Neural cell (in vitro differentiated cells): ENCODE data around the gene PLEKHN1. TPM values are rescaled to one million over a fixed set of nuclear protein-coding genes. Genes with fewer than 3 reads are reported as not detected.

Source experiments
- H2AFZ ChIP-seq: fragments of 200-600, 300-800 bp; sonication (generic), shearing (Covaris generic); 2 replicates; pipeline ENCODE4 v1.6.0; 2014; ENCODE audit warnings: low read depth, mild to moderate bottlenecking, antibody characterized with exemption, low read length, moderate library complexity
- H3F3A ChIP-seq: fragments of 200-600 bp; shearing (Covaris generic); 2 replicates; pipeline ENCODE4 v1.6.1; 2016; ENCODE audit warnings: mild to moderate bottlenecking, moderate library complexity, mixed read lengths, antibody characterized with exemption, low read length; ENCODE audit not compliant: insufficient read depth, poor library complexity, severe bottlenecking
- H3K27ac ChIP-seq: fragments of 200-600, 300-800 bp; sonication (generic), shearing (Covaris generic); 2 replicates; pipeline ENCODE4 v1.5.1; 2014; ENCODE audit warnings: mild to moderate bottlenecking, low read length, moderate library complexity
- H3K27me3 ChIP-seq: fragments of 300-800, 200-600 bp; sonication (generic), shearing (Covaris generic); 2 replicates; pipeline ENCODE4 v1.6.0; 2014; ENCODE audit warnings: mild to moderate bottlenecking, low read depth, low read length, moderate library complexity; ENCODE audit not compliant: insufficient read depth
- H3K36me3 ChIP-seq: fragments of 300-800, 200-600 bp; sonication (generic), shearing (Covaris generic); 2 replicates; pipeline ENCODE4 v1.5.1; 2014; ENCODE audit warnings: mild to moderate bottlenecking, antibody characterized with exemption, low read length, moderate library complexity; ENCODE audit not compliant: insufficient read depth
- H3K4me2 ChIP-seq: fragments of 300-800, 200-600 bp; sonication (generic), shearing (Covaris generic); 2 replicates; pipeline ENCODE4 v1.6.0; 2014; ENCODE audit warnings: mild to moderate bottlenecking, low read length
- H3K4me3 ChIP-seq: fragments of 300-800, 200-600 bp; sonication (generic), shearing (Covaris generic); 2 replicates; pipeline ENCODE4 v1.5.1; 2014; ENCODE audit warnings: mild to moderate bottlenecking, low read length, moderate library complexity
- H3K79me2 ChIP-seq: fragments of 200-600 bp; shearing (Covaris generic); replicated peaks from 2 replicates; pipeline ENCODE4 v1.6.0; 2014; ENCODE audit warnings: mild to moderate bottlenecking, low read length, moderate library complexity; ENCODE audit not compliant: insufficient read depth
- H3K9ac ChIP-seq: fragments of 300-800, 200-600 bp; sonication (generic), shearing (Covaris generic); 2 replicates; pipeline ENCODE4 v1.6.1; 2016; ENCODE audit warnings: mild to moderate bottlenecking, low read length, mixed read lengths
- H3K9me2 ChIP-seq: fragments of 200-600 bp; shearing (Covaris generic); 2 replicates; pipeline ENCODE4 v1.6.1; 2016; ENCODE audit warnings: mild to moderate bottlenecking, low read length, mixed read lengths; ENCODE audit not compliant: insufficient read depth
- H3K9me3 ChIP-seq: fragments of 200-600, 300-800 bp; sonication (generic), shearing (Covaris generic); 2 replicates; pipeline ENCODE4 v1.6.1; 2016; ENCODE audit warnings: mild to moderate bottlenecking, mixed run types, low read length, moderate library complexity, mixed read lengths
- H4K20me1 ChIP-seq: fragments of 200-600 bp; shearing (Covaris generic); 2 replicates; pipeline ENCODE4 v1.6.1; 2016; ENCODE audit warnings: mild to moderate bottlenecking, mixed run types; ENCODE audit not compliant: insufficient read depth
- EP300 ChIP-seq: fragments of 450-650 bp; conservative IDR thresholded peaks from 2 replicates; pipeline ENCODE4 v1.6.1; 2014; ENCODE audit warnings: antibody characterized with exemption, mild to moderate bottlenecking, moderate library complexity; ENCODE audit not compliant: poor library complexity, severe bottlenecking
- EZH2 ChIP-seq: fragments of 200-600, 300-800 bp; shearing (Covaris generic), sonication (generic); IDR thresholded peaks from 2 replicates; pipeline ENCODE4 v1.6.1; 2014; ENCODE audit warnings: antibody characterized with exemption, low read length, borderline replicate concordance, mild to moderate bottlenecking; ENCODE audit not compliant: insufficient read depth, poor library complexity, severe bottlenecking
- MXI1 ChIP-seq: fragments of 450-650 bp; conservative IDR thresholded peaks from 2 replicates; pipeline ENCODE4 v1.6.1; 2014; ENCODE audit warnings: antibody characterized with exemption, mild to moderate bottlenecking; ENCODE audit not compliant: poor library complexity, severe bottlenecking
- POLR2AphosphoS5 ChIP-seq: IDR thresholded peaks from 2 replicates; pipeline ENCODE4 v1.6.1; 2012
- RAD21 ChIP-seq: fragments of 450-650 bp; conservative IDR thresholded peaks from 2 replicates; pipeline ENCODE4 v1.6.1; 2014; ENCODE audit warnings: antibody characterized with exemption, mild to moderate bottlenecking, moderate library complexity
- REST ChIP-seq: IDR thresholded peaks from 2 replicates; pipeline ENCODE4 v1.6.1; 2012; ENCODE audit warnings: borderline replicate concordance
- SMC3 ChIP-seq: fragments of 450-650 bp; conservative IDR thresholded peaks from 2 replicates; pipeline ENCODE4 v1.6.1; 2014; ENCODE audit warnings: antibody characterized with exemption, mild to moderate bottlenecking, moderate library complexity; ENCODE audit not compliant: poor library complexity
- TAF1 ChIP-seq: IDR thresholded peaks from 2 replicates; pipeline ENCODE4 v1.6.1; 2012; ENCODE audit warnings: low read depth
- polyA plus RNA-seq: library from polyadenylated mRNA; depleted of rRNA; stranded (reverse); fragments of >200 nt; gene quantifications from 2 replicates; pipeline ENCODE4 v1.2.3, GENCODE V29; 2014
- TF ChIP-seq, protein P1 (sequence below): fragments of 450-650 bp; IDR thresholded peaks from 2 replicates; pipeline ENCODE4 v1.5.1; 2014; ENCODE audit warnings: antibody characterized with exemption, mild to moderate bottlenecking, moderate library complexity; ENCODE audit not compliant: poor library complexity, severe bottlenecking

The PLEKHN1 gene
- polyA plus RNA-seq, 1 donor from 2014 or later, result 1.1 TPM

DNA sequence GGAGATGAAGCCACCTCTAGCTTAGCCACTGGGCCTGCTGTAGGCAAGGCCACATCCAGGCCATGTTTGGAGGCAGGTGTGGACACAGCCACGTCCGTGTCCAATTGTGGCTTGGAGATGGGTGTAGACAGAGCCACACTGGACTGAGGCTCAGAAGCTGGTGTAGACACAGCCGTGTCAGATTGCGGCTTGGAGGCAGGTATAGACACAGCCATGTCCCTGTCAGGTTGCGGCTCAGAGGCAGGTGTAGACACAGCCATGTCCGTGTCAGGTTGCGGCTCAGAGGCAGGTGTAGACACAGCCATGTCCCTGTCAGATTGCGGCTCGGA is 13.4 kb downstream of the PLEKHN1 start:
- H3K4me3 ChIP-seq, result no peak overlapping the region
- no peak overlapping the region for H3K9ac ChIP-seq
- H3K36me3 ChIP-seq, result no peaks in the 10 kb centered on the region
- H3K4me2 ChIP-seq, result no peak overlapping the region
- H4K20me1 ChIP-seq, result no peaks in the 10 kb centered on the region
- H2AFZ ChIP-seq, result no peak overlapping the region
- H3K9me3 ChIP-seq, result no peaks in the 10 kb centered on the region
- H3K9me2 ChIP-seq, result no peaks in the 10 kb centered on the region
- H3F3A ChIP-seq, result no peaks in the 10 kb centered on the region
- H3K27ac ChIP-seq, result no peak overlapping the region
- no peak for TF ChIP-seq EZH2
- TF ChIP-seq POLR2AphosphoS5, result no peak
- no peak for TF ChIP-seq TAF1
- no peak for TF ChIP-seq SMC3
- no peak for TF ChIP-seq EP300
- no peaks in the 10 kb centered on the region for H3K27me3 ChIP-seq
- no peaks in the 10 kb centered on the region for H3K79me2 ChIP-seq

DNA sequence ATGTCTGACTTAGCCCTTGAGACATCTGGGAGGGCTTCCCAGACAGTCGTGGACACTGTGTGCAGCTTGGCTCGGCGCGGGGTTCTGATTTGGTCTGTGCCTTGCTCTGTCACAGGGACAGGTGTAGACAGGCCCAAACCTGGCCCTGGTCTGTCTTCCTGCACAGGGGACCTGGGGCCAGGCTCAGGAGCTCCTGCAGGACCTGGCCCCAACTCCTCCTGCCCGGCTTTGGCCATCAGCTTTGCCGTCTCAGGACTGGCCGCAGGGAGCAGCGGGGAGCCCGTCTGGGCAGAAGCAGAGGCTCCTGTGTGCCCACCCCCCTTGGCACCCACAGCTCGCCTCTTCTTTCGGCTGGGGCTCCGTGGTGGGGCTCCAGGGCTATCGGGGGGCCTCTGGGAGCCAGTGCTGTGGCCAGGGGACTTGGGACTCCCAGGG is 13.9 kb downstream of the PLEKHN1 start:
- no peaks in the 10 kb centered on the region for H4K20me1 ChIP-seq
- H3F3A ChIP-seq, result no peaks in the 10 kb centered on the region
- no peak overlapping the region for H3K27ac ChIP-seq
- H3K9me2 ChIP-seq, result no peaks in the 10 kb centered on the region
- no peak overlapping the region for H3K9ac ChIP-seq
- H3K4me3 ChIP-seq, result no peak overlapping the region
- H3K4me2 ChIP-seq, result no peak overlapping the region
- H3K27me3 ChIP-seq, result no peaks in the 10 kb centered on the region
- no peaks in the 10 kb centered on the region for H3K79me2 ChIP-seq
- H2AFZ ChIP-seq, result no peak overlapping the region
- H3K9me3 ChIP-seq, result no peaks in the 10 kb centered on the region
- no peak for TF ChIP-seq POLR2AphosphoS5
- no peak for TF ChIP-seq EZH2
- no peak for TF ChIP-seq SMC3
- TF ChIP-seq MXI1, result no peak
- H3K36me3 ChIP-seq, result no peaks in the 10 kb centered on the region

GRCh38 chr1:980602-981395 is 14.5 kb downstream of the PLEKHN1 start:
- no peak overlapping the region for H3K4me3 ChIP-seq
- H3K79me2 ChIP-seq, result no peaks in the 10 kb centered on the region
- no peaks in the 10 kb centered on the region for H3K27me3 ChIP-seq
- no peaks in the 10 kb centered on the region for H3K9me3 ChIP-seq
- no peak for TF ChIP-seq POLR2AphosphoS5
- TF ChIP-seq MXI1, result no peak
- TF ChIP-seq RAD21, result no peak
- TF ChIP-seq SMC3, result no peak
- TF ChIP-seq, protein P1, sequence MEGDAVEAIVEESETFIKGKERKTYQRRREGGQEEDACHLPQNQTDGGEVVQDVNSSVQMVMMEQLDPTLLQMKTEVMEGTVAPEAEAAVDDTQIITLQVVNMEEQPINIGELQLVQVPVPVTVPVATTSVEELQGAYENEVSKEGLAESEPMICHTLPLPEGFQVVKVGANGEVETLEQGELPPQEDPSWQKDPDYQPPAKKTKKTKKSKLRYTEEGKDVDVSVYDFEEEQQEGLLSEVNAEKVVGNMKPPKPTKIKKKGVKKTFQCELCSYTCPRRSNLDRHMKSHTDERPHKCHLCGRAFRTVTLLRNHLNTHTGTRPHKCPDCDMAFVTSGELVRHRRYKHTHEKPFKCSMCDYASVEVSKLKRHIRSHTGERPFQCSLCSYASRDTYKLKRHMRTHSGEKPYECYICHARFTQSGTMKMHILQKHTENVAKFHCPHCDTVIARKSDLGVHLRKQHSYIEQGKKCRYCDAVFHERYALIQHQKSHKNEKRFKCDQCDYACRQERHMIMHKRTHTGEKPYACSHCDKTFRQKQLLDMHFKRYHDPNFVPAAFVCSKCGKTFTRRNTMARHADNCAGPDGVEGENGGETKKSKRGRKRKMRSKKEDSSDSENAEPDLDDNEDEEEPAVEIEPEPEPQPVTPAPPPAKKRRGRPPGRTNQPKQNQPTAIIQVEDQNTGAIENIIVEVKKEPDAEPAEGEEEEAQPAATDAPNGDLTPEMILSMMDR, result no peak
- no peak for TF ChIP-seq EP300
- TF ChIP-seq EZH2, result no peak
- TF ChIP-seq REST, result no peak
- no peak for TF ChIP-seq TAF1
- no peaks in the 10 kb centered on the region for H3K9me2 ChIP-seq
- H2AFZ ChIP-seq, result no peak overlapping the region
- no peak overlapping the region for H3K9ac ChIP-seq
- H3K27ac ChIP-seq, result no peak overlapping the region
- no peaks in the 10 kb centered on the region for H3K36me3 ChIP-seq
- H4K20me1 ChIP-seq, result no peaks in the 10 kb centered on the region
- no peak overlapping the region for H3K4me2 ChIP-seq
- no peaks in the 10 kb centered on the region for H3F3A ChIP-seq
